Liver (tissue), 5 donors: ENCODE measurements around the gene POLD2. TPM values are rescaled to one million over a fixed set of nuclear protein-coding genes. Genes with fewer than 3 reads are reported as not detected.

Source experiments
- polyA plus RNA-seq, 2 donors: library from polyadenylated mRNA; stranded (reverse) in 1 of 2; unstranded in 1 of 2; fragments of 200-250 nt in 1 of 2; fragments of >200 nt in 1 of 2; fragmentation: Nextera tagmentation in 1 of 2; extraction: Ambion mirVana in 1 of 2; gene quantifications; one replicate each; pipeline versions ENCODE4 v1.2.1 to v1.2.3, GENCODE V29; 2013 to 2015
- small RNA-seq: library from RNA; depleted of rRNA; stranded (forward); fragments of <200 nt; gene quantifications from one replicate; pipeline ENCODE3, GENCODE V24; 2014
- total RNA-seq, 2 donors: library from RNA; depleted of rRNA; stranded (reverse); fragments of >200 nt; gene quantifications; one replicate each; pipeline ENCODE4 v1.2.3, GENCODE V29; 2014
- donor health status: healthy.
- donor health status: healthy.
- donor health status: healthy.

Gene POLD2
- total and polyA plus RNA-seq, 4 donors = 53.9 to 101 (median 85.3) TPM

Small RNA genes lying within 50 kb of the gene (small RNA-seq; reads per million reads assigned to genes)
- gene RNA5SP230 = not detected

Other genes starting within 250 kb of the POLD2 start
- 10 to 100 TPM in 1 of 2 donors, 1 to 10 TPM in 1; 7.2 to 28.4 TPM for gene URGCP, start 217.0 kb downstream of the POLD2 start, total RNA-seq
- 10 to 100 TPM; 11.7 to 14.3 TPM for gene URGCP, start 217.0 kb downstream of the POLD2 start, polyA plus RNA-seq
- gene UBE2D4, start 197.1 kb downstream of the POLD2 start, total RNA-seq = 10 to 100 TPM in 1 of 2 donors, 1 to 10 TPM in 1; 5.1 to 10.7 TPM
- gene UBE2D4, start 197.1 kb downstream of the POLD2 start, polyA plus RNA-seq = 10 to 100 TPM; 12.8 to 17.9 TPM
- not detected for gene SPDYE1, start 125.7 kb downstream of the POLD2 start, total RNA-seq
- under 1 TPM in 1 of 2 donors, not detected in 1; 0.71 TPM for gene SPDYE1, start 125.7 kb downstream of the POLD2 start, polyA plus RNA-seq
- 10 to 100 TPM; 47.3 to 60.2 TPM for gene DBNL, start 78.8 kb downstream of the POLD2 start, total RNA-seq
- gene DBNL, start 78.8 kb downstream of the POLD2 start, polyA plus RNA-seq = 10 to 100 TPM; 26.1 to 35.6 TPM
- 1 to 10 TPM in 1 of 2 donors, under 1 TPM in 1; 0.42 to 2.3 TPM for gene PGAM2, start 58.0 kb downstream of the POLD2 start, total RNA-seq
- under 1 TPM; 0.13 to 0.56 TPM for gene PGAM2, start 58.0 kb downstream of the POLD2 start, polyA plus RNA-seq
- 10 to 100 TPM in 1 of 2 donors, 1 to 10 TPM in 1; 6.9 to 24.0 TPM for gene POLM, start 41.0 kb downstream of the POLD2 start, total RNA-seq
- gene POLM, start 41.0 kb downstream of the POLD2 start, polyA plus RNA-seq = 1 to 10 TPM; 9.1 to 9.4 TPM
- 10 to 100 TPM in 1 of 2 donors, 1 to 10 TPM in 1; 3.4 to 13.3 TPM for gene AEBP1, start 19.2 kb downstream of the POLD2 start, total RNA-seq
- 10 to 100 TPM in 1 of 2 donors, 1 to 10 TPM in 1; 3.8 to 11.5 TPM for gene AEBP1, start 19.2 kb downstream of the POLD2 start, polyA plus RNA-seq
- not detected for gene MYL7, start 17.8 kb upstream of the POLD2 start, total RNA-seq
- gene MYL7, start 17.8 kb upstream of the POLD2 start, polyA plus RNA-seq = not detected
- under 1 TPM; 0.09 to 0.67 TPM for gene GCK, start 65.9 kb upstream of the POLD2 start, total RNA-seq
- 10 to 100 TPM in 1 of 2 donors, under 1 TPM in 1; 0.22 to 12.7 TPM for gene GCK, start 65.9 kb upstream of the POLD2 start, polyA plus RNA-seq
- 10 to 100 TPM; 21.8 to 22.0 TPM for gene YKT6, start 77.4 kb upstream of the POLD2 start, total RNA-seq
- gene YKT6, start 77.4 kb upstream of the POLD2 start, polyA plus RNA-seq = 10 to 100 TPM in 1 of 2 donors, 1 to 10 TPM in 1; 8.1 to 20.3 TPM
- gene CAMK2B, start 202.0 kb upstream of the POLD2 start, total RNA-seq = 1 to 10 TPM in 1 of 2 donors, not detected in 1; 2.2 TPM
- gene CAMK2B, start 202.0 kb upstream of the POLD2 start, polyA plus RNA-seq = 1 to 10 TPM; 2.1 to 3.3 TPM